ENCODE results near the gene LARP4.
"Not testable (repeated sequence)": the region's sequence is repeated elsewhere in the genome, so short reads cannot be mapped to it uniquely, and the experiment has no call there.

The LARP4 gene

DNA sequence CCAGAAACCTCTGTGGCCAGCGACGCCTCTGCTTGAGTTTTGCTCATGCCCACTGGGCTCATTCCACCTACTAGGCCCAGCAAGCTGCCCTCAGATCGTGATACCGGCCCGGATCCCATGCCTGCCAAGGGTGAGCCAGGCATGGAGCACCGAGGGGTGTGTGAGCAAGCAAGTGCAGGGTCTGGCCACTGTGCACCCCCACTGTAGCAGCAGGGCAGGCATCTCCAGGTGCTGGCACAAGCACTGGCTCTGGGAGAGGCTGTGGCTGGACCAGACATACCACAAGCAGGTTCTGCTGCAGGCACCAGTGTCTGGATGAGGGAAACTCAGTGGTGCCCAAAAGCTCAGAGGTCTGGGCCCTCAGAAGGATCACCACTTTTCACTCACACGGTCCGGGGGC, 24.9 kb upstream of the LARP4 start:
- Histone ChIP-seq H3K27ac (no peak overlapping the region), H3K4me2 (no peak overlapping the region), H3K9me3 (no peaks in the 10 kb centered on the region), H3K4me1 (no peaks in the 10 kb centered on the region), H3K36me3 (no peaks in the 10 kb centered on the region), H3K9ac (no peak overlapping the region), H4K20me1 (no peaks in the 10 kb centered on the region), H3K27me3 (no peaks in the 10 kb centered on the region), H3K4me3 (no peak overlapping the region)
- TF ChIP-seq Cebpa-rat (IDR thresholded peaks at IDR 0.05): no peak

DNA sequence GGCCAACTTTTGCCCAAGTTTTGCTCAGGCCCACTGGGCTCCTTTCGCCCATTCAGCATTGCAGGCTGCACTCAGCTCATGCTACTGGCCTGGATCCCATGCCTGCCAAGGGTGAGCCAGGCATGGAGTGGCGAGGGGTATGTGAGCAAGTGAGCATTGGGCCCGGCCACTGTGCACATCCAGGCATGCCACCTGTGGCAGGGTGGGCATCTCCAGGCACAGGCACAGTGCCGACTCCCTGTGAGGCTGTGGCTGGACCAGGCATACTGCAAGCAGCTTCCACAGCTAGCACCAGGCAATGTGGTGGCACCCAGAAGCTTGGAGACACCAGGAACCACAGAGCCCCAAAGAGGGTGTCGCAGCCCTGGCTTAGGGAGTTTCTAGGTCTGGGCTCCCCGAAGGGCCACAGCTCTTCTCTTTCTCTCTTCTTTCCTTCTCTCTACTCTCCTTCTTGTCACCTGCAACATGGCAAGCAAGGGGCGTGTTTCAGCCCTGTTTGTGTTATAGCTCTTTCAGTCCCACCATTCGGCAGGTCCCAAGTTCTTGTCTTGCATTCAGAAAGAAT, 19.8 kb upstream of the LARP4 start:
- Histone ChIP-seq H3K4me1 (peaks cover 8% of the 10 kb centered on the region), H3K9ac (no peak overlapping the region), H3K36me3 (no peaks in the 10 kb centered on the region), H3K27ac (no peak overlapping the region), H3K27me3 (no peaks in the 10 kb centered on the region), H3K9me3 (peaks cover 9% of the 10 kb centered on the region; the same call in 1 of the 2 replicates), H3K4me2 (no peak overlapping the region), H3K4me3 (no peak overlapping the region), H4K20me1 (no peaks in the 10 kb centered on the region)
- TF ChIP-seq Cebpa-rat (IDR thresholded peaks at IDR 0.05): no peak

DNA sequence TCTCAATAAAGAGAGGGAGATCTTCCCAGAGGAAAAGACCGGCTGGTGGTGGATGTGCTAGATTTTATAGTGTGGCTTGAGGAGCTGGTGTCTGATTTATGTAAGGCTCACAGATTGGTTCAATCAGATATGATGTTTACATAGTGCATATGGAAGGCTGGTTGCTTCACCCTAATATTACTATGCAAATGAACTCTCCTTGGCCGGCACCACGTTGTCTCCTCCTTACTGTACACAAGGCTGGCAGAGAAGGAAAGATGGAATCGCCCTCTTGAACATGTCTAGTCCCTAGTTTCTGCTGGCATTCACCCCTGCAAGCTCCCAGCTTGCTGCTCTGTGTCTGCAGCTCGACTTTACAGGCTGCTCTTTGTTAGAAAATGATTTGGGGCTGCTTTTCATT, 13.2 kb upstream of the LARP4 start:
- Histone ChIP-seq H3K9ac (no peak overlapping the region), H3K9me3 (peaks cover 9% of the 10 kb centered on the region; the same call in 1 of the 2 replicates), H3K4me2 (no peak overlapping the region), H4K20me1 (no peaks in the 10 kb centered on the region), H3K36me3 (no peaks in the 10 kb centered on the region), H3K27ac (no peak overlapping the region), H3K4me3 (no peak overlapping the region), H3K27me3 (no peaks in the 10 kb centered on the region), H3K4me1 (peaks cover 10% of the 10 kb centered on the region)
- TF ChIP-seq Cebpa-rat (IDR thresholded peaks at IDR 0.05): no peak

DNA sequence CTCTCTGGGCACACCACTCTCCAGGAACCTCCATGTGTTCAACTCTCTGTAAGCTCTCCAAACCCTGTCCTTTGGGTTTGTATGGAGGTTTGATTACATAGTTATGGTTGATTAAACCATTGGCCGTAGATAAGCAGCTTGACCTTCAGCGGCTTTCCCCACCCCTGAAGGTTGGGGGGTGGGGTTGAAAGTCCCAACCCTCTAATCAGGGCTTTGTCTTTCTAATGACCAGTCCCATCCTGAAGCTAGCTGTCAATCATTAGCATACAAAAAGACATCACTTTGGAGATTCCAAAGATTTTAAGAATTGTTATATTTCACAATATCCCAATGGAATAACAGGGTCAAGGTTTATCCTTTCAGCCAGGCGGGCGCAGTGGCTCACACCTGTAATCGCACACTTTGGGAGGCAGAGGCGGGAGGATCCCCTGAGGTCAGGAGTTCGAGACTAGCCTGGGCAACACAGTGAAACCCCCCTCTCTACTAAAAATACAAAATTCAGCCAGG, 12.7 kb upstream of the LARP4 start:
- no peaks in the 10 kb centered on the region for H3K27me3 ChIP-seq
- TF ChIP-seq Cebpa-rat (IDR thresholded peaks at IDR 0.05): no peak

DNA sequence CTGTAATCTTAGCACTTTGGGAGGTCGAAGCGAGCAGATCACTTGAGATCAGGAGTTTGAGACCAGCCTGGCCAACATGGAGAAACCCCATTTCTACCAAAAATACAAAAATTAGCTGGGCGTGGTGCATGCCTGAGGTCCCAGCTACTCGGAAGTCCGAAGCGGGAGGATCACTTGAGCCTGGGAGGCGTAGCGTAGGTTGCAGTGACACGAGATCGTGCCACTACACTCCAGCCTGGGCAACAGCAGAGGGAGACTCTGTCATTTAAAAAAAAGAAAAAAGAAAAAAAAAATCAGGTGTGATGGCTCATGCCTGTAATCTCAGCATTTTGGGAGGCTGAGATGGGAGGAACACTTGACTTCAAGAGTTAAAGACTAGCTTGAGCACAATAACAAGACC, 11.9 kb upstream of the LARP4 start:
- H3K9ac ChIP-seq, H3K4me2 ChIP-seq, H3K4me1 ChIP-seq, H3K9me3 ChIP-seq, H3K27ac ChIP-seq, H3K4me3 ChIP-seq, H4K20me1 ChIP-seq, H3K27me3 ChIP-seq, H3K36me3 ChIP-seq: not testable (repeated sequence)

More for the DNA sequence above, 12.7 kb upstream of the LARP4 start:
- Histone ChIP-seq H3K4me2 (no peak overlapping the region), H3K27ac (no peak overlapping the region), H3K4me3 (no peak overlapping the region), H3K36me3 (no peaks in the 10 kb centered on the region), H3K4me1 (peaks cover 10% of the 10 kb centered on the region), H3K9ac (no peak overlapping the region), H4K20me1 (no peaks in the 10 kb centered on the region), H3K9me3 (peaks cover 9% of the 10 kb centered on the region; the same call in 1 of the 2 replicates)

DNA sequence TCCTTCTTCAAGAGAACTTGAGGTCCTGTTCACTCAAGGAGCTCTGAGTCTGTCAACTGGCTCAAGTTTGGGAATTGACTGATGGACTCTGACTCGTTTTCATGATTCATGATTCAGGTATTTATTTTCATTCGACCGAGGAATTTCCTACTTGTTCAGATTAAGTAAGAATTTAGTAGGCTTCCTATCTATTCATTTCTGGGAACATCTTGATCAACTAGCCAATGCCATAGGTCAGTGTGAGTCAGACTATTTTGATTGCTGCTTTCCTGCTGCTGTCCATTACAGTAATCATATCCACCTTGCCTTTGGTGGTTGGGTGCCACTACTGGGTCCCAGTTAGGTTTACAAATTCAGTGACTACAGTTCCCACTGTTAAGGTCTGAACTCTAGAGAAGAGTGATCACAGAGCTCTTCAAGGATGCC, 10.4 kb upstream of the LARP4 start:
- Histone ChIP-seq H3K4me3 (no peak overlapping the region), H3K4me2 (no peak overlapping the region), H3K9me3 (no peaks in the 10 kb centered on the region), H3K27me3 (no peaks in the 10 kb centered on the region), H3K4me1 (peaks cover 7% of the 10 kb centered on the region), H3K36me3 (no peaks in the 10 kb centered on the region), H3K27ac (no peak overlapping the region), H3K9ac (no peak overlapping the region), H4K20me1 (no peaks in the 10 kb centered on the region)
- no peak for TF ChIP-seq Cebpa-rat (IDR thresholded peaks at IDR 0.05)

DNA sequence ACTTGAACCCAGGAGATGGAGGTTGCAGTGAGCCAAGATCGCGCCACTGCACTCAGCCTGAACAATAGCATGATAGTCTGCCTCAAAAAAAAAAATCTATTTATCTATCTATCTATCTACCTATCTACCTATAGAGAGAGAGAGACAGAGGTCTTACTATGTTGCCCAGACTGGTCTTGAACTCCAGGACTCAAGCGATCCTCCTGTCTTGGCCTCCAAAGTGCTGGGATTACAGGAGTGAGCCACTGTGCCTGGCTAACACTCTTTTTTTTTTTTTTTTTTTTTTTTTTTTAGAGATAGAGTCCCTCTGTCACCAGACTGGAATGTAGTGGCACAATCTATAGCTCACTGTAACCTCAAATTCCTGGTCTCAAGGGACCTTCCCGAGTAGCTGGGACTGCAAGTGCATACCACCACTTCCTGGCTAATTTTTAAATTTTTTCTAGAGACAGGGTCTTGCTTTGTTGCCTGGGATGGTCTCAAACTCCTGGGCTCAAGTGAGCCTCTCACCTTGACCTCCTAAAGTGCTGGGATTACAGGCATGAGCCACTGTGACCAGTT, 6.1 kb upstream of the LARP4 start:
- Histone ChIP-seq H3K4me2 (no peak overlapping the region), H3K4me3 (no peak overlapping the region), H3K36me3 (no peaks in the 10 kb centered on the region), H3K9me3 (no peaks in the 10 kb centered on the region), H3K27me3 (no peaks in the 10 kb centered on the region), H4K20me1 (no peaks in the 10 kb centered on the region), H3K9ac (no peak overlapping the region), H3K27ac (no peak overlapping the region), H3K4me1 (no peaks in the 10 kb centered on the region)
- TF ChIP-seq Cebpa-rat (IDR thresholded peaks at IDR 0.05): no peak

DNA sequence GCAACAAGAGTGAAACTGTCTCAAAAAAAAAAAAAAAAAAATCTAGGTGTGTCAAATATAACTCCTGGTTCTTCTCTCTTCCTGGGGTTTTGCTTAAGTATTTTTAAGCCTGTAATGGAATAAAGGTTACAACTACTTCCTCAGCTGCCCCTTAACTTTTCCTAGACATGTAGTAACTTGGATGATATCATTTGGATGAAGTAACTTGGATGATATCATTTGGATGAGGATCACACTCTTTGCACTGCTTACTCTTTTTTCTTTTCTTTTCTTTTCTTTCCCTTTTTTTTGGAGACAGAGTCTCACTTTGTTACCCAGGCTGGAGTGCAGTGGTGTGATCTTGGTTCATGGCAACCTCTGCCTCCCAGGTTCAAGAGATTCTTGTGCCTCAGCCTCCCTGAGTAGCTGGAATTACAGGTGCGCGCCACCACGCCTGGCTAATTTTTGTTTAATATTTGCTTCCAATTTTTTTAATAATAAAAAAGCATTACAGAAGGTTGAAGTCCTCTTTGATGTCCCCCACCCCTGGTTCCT, 3.5 kb upstream of the LARP4 start:
- Histone ChIP-seq H3K9me3 (no peaks in the 10 kb centered on the region), H4K20me1 (peaks cover 10% of the 10 kb centered on the region), H3K27me3 (no peaks in the 10 kb centered on the region), H3K4me2 (no peak overlapping the region), H3K4me3 (no peak overlapping the region), H3K27ac (no peak overlapping the region), H3K4me1 (peaks cover 3% of the 10 kb centered on the region), H3K9ac (no peak overlapping the region), H3K36me3 (no peaks in the 10 kb centered on the region)
- no peak for TF ChIP-seq Cebpa-rat (IDR thresholded peaks at IDR 0.05)

DNA sequence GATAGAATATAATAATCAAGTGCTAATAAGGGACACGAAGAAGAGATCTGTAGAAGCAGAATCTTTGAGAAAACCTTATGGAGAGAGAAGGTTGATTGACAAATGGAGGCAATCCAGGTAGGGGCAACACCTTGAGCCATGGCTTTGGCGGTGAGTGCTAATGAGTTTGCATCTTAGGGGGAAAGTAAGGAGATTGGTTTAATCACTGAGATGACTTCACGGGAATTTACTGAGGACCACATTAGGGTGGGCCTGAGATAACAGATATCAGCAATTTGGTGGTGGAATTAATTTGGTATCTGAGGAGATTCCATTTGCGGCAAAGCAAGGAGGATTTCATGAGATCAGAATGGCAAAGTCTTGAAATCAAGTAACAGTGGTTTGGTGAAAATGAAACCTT, 1.8 kb upstream of the LARP4 start:
- Histone ChIP-seq H4K20me1 (peaks cover 28% of the 10 kb centered on the region), H3K27ac (no peak overlapping the region), H3K4me1 (peaks cover 17% of the 10 kb centered on the region), H3K27me3 (no peaks in the 10 kb centered on the region), H3K36me3 (no peaks in the 10 kb centered on the region), H3K4me3 (no peak overlapping the region), H3K4me2 (no peak overlapping the region), H3K9ac (no peak overlapping the region), H3K9me3 (no peaks in the 10 kb centered on the region)
- TF ChIP-seq Cebpa-rat (IDR thresholded peaks at IDR 0.05): no peak

DNA sequence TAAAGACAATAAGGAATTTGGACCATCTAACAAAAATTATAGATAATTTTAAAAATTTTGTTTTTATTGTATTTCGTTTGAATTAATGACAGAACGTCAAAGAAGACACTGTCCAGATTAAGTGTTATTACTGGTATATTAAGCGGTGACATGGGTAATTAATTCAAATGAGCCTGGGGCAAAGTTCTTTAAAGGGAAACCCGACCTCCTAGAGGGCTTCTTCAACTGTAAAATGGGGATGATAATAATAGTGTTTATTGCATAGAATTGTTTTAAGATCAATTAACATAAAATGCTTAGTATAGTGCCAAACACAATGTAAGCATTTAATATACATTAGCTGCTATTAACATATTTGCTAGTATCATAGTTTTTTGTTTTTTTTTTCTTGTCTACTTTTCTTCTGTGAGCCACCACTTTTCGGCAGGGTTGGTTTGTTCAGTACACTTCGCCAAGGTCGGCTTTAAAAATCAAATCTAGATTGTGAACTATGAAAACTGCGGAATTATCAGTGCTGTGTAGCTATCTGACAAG, 514 bp upstream of the LARP4 start:
- Histone ChIP-seq H3K27me3 (no peaks in the 10 kb centered on the region), H4K20me1 (peaks cover 40% of the 10 kb centered on the region), H3K27ac (peak overlapping the region; percentile 82), H3K4me3 (peak overlapping the region; percentile 83), H3K9ac (peak overlapping the region; percentile 84), H3K4me1 (peaks cover 17% of the 10 kb centered on the region), H3K9me3 (no peaks in the 10 kb centered on the region), H3K36me3 (peaks cover 5% of the 10 kb centered on the region; the same call in 1 of the 2 replicates), H3K4me2 (peak overlapping the region; percentile 86)
- TF ChIP-seq Cebpa-rat (IDR thresholded peaks at IDR 0.05): no peak
